ACC112 (cell line): Measurements from ENCODE around the gene PPP1R37.

Source experiments
- H2AFZ ChIP-seq: fragments of 200-600 bp; sonication (generic); one replicate; pipeline ENCODE4 v1.6.0; 2017; ENCODE audit warnings: antibody characterized with exemption, low read length; ENCODE audit not compliant: unreplicated experiment
- H3K27ac ChIP-seq: fragments of 200-600 bp; sonication (generic); 2 replicates; pipeline ENCODE4 v1.5.1; 2014; ENCODE audit warnings: low read depth, mild to moderate bottlenecking, antibody characterized with exemption, low read length, moderate library complexity
- H3K27me3 ChIP-seq: fragments of 200-600 bp; sonication (generic); 2 replicates; pipeline ENCODE4 v1.6.1; 2014; ENCODE audit warnings: mild to moderate bottlenecking, antibody characterized with exemption, low read length, moderate library complexity, mixed read lengths; ENCODE audit not compliant: insufficient read depth
- H3K36me3 ChIP-seq: fragments of 200-600 bp; sonication (generic); 2 replicates; pipeline ENCODE4 v1.6.1; 2016; ENCODE audit warnings: mild to moderate bottlenecking, antibody characterized with exemption, low read length, moderate library complexity, mixed read lengths; ENCODE audit not compliant: insufficient read depth
- H3K4me1 ChIP-seq: fragments of 200-600 bp; sonication (generic); one replicate; pipeline ENCODE4 v1.6.1; 2016; ENCODE audit warnings: low read length, mixed read lengths; ENCODE audit not compliant: insufficient read depth, unreplicated experiment, control insufficient read depth
- H3K4me3 ChIP-seq: fragments of 200-600 bp; sonication (generic); 2 replicates; pipeline ENCODE4 v1.5.1; 2014; ENCODE audit warnings: mild to moderate bottlenecking, low read depth, low read length
- H3K79me2 ChIP-seq: fragments of 200-600 bp; sonication (generic); one replicate; pipeline ENCODE4 v1.6.0; 2016; ENCODE audit warnings: low read length; ENCODE audit not compliant: control insufficient read depth, unreplicated experiment, insufficient read depth

The PPP1R37 gene

GRCh38 chr19:45128806-45129205 lies 35.8 kb downstream of the PPP1R37 start:
- H3K27ac ChIP-seq = no peak overlapping the region
- H3K36me3 ChIP-seq = no peaks in the 10 kb centered on the region
- H3K4me1 ChIP-seq = no peaks in the 10 kb centered on the region
- H3K4me3 ChIP-seq = no peak overlapping the region
- peaks cover 13% of the 10 kb centered on the region for H3K79me2 ChIP-seq
- no peaks in the 10 kb centered on the region for H3K27me3 ChIP-seq
- H2AFZ ChIP-seq = no peak overlapping the region

- H3K79me2 ChIP-seq = peaks cover 13% of the 10 kb centered on the region
- H3K4me3 ChIP-seq = no peak overlapping the region
- no peaks in the 10 kb centered on the region for H3K36me3 ChIP-seq
- H3K4me1 ChIP-seq = no peaks in the 10 kb centered on the region
- H2AFZ ChIP-seq = no peak overlapping the region
- no peaks in the 10 kb centered on the region for H3K27me3 ChIP-seq
- H3K27ac ChIP-seq = no peak overlapping the region
Observed at GRCh38 chr19:45130236-45130635, 37.3 kb downstream of the PPP1R37 start.

DNA sequence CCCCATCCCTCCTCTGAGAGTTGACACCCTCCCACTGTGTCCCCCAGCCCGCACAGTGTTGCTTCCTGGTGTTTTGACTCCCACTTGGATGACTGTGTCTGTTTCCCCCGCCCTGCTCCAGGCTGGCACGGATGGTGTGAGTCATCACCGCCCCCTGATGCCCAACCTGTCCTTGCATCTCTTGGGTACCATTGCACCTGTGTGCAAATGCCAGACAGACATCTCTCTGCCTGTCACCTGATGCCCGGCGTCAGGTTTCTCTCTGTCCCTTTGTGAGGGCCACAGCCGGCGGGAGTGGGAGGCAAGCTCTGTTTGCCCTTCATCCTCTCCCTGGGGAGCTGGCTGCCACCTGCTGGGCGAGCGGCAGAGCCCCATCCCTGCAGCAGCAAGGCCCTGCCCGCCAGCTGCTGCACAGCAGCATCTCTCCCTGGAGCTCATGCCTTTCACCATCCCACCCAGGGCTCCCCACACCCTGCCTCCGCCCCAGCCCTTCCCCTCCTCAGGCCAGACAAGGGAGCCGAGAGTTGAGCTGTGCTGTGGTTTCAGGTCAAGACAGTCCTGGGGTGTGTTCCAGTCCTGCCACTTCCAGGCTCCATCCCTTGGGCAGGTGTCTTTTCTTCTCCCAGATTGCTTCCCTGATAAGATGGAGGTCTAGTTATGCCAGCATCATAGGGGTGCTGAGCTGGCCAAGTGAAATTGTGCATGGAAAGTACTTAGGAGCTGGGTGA lies 38.1 kb downstream of the PPP1R37 start:
- H2AFZ ChIP-seq = no peak overlapping the region
- H3K27me3 ChIP-seq = no peaks in the 10 kb centered on the region
- H3K27ac ChIP-seq = no peak overlapping the region
- no peaks in the 10 kb centered on the region for H3K4me1 ChIP-seq
- peaks cover 10% of the 10 kb centered on the region for H3K79me2 ChIP-seq
- H3K36me3 ChIP-seq = no peaks in the 10 kb centered on the region
- no peak overlapping the region for H3K4me3 ChIP-seq

DNA sequence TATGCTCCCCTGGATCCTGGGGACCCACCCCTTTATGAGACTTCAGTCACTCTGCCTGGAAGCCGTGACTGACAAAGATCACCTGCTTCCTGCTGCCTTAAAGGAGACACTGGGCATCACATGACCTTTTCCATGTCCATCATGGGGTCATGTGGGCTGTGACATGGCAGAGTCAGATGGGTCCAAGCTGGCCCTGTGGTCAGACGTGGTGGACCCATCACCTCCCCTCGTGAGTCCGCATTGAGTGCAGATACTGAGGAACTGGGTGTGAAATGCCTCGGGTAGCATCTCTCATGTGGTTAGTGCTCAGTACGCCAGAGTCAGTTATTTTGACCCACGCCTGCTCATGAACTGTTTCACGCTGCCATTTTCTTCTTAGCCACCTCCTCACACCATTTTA lies 40.7 kb downstream of the PPP1R37 start:
- H2AFZ ChIP-seq = no peak overlapping the region
- H3K27me3 ChIP-seq = no peaks in the 10 kb centered on the region
- H3K36me3 ChIP-seq = no peaks in the 10 kb centered on the region
- H3K4me3 ChIP-seq = no peak overlapping the region
- H3K27ac ChIP-seq = no peak overlapping the region
- H3K79me2 ChIP-seq = no peaks in the 10 kb centered on the region
- H3K4me1 ChIP-seq = no peaks in the 10 kb centered on the region

DNA sequence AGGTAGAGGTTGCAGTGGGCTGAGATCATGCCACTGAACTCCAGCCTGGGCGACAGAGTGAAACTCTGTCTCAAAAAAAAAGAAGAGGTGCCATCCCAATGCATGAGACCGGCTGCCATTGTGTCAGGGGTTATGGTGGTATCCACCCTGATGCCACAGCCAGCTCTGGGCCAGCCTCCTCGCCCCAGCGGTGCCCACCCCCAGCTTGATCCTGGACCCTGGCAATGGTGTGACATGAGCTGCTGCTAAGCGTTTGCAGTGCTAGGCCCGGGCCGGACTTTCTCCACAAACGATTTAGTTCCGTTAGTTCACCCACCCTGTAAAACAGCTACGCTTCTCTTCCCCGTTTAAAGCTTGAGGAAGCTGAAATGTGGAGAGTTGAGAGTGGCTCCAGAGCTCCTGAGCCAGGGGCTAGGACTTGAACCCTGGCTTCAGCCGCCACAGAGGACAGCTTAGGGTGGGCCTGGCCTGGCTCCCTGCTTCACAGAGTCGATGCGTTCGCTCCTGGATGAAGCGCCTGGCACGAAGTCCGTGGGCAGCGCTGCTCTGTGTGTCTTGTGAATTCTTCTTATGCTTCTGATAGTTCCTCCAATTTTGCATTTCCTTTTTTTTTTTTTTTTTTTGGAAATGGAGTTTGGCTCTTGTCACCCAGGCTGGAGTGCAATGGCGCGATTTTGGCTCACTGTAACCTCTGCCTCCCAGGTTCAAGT lies 42.4 kb downstream of the PPP1R37 start:
- Histone ChIP-seq H3K27ac (no peak overlapping the region), H3K79me2 (no peaks in the 10 kb centered on the region), H3K4me3 (no peak overlapping the region)

DNA sequence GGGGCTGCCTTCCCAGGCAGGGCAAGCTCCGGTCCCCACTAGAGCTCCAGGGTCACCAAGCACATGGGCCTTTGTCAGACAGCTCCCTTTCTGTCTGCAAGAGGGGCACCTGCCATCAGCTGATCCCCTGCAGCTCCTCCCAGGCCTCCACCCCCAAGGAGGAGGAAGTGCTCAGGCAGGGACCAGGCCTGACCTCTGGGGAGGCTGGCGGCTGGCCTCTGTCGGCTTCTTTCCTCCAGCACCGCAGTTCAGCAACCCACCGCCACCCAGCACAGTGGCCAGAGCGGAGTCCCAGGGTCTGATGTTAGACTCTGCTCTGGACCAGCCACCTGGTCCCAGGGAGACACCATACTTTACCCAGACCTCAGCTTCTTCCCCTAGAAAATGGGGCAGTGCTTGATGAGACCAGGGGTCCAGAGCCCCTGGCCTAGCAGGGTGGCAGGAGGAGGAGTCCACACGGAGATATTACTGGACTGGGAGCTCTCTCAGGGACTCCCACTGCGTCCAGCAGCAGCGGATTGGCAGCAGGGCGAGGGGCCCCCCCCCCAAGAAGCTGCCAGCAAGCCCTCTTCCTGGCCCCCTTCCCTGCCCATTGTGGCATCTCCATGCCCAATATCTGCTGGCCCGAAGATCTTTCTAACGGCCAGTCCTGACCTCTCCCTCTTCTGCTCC lies 43.7 kb downstream of the PPP1R37 start:
- Histone ChIP-seq H3K27ac (no peak overlapping the region), H3K79me2 (no peaks in the 10 kb centered on the region), H3K27me3 (no peaks in the 10 kb centered on the region), H3K4me3 (no peak overlapping the region), H3K4me1 (no peaks in the 10 kb centered on the region), H2AFZ (no peak overlapping the region), H3K36me3 (no peaks in the 10 kb centered on the region)

More for the DNA sequence above, 42.4 kb downstream of the PPP1R37 start:
- Histone ChIP-seq H3K4me1 (no peaks in the 10 kb centered on the region), H2AFZ (no peak overlapping the region), H3K27me3 (no peaks in the 10 kb centered on the region), H3K36me3 (no peaks in the 10 kb centered on the region)

- H2AFZ ChIP-seq = no peak overlapping the region
- H3K4me1 ChIP-seq = no peaks in the 10 kb centered on the region
- no peaks in the 10 kb centered on the region for H3K79me2 ChIP-seq
- H3K36me3 ChIP-seq = no peaks in the 10 kb centered on the region
- no peaks in the 10 kb centered on the region for H3K27me3 ChIP-seq
- H3K4me3 ChIP-seq = no peak overlapping the region
- no peak overlapping the region for H3K27ac ChIP-seq
Observed at GRCh38 chr19:45137179-45137761, 44.3 kb downstream of the PPP1R37 start.

DNA sequence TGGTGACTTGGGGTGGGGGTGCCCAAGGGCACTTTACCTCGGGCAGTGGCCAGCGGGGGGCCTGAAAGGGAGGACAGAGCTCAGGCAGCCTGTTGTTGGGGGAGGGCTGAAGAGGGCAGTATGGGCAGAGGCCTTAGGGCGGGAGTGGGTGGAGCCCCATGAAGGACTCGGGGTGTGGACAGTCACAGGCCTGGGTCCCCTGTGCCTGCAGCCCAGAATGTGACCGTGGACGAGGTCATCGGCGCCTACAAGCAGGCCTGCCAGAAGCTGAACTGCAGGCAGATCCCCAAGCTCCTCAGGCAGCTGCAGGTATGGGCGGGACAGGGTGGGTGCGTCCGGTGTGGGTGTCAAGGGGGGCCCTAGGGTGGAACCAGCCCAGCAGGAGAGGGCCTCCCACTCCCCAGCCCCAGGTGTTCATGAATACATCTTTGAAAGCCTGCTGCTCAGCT lies 45.3 kb downstream of the PPP1R37 start:
- no peak overlapping the region for H2AFZ ChIP-seq

DNA sequence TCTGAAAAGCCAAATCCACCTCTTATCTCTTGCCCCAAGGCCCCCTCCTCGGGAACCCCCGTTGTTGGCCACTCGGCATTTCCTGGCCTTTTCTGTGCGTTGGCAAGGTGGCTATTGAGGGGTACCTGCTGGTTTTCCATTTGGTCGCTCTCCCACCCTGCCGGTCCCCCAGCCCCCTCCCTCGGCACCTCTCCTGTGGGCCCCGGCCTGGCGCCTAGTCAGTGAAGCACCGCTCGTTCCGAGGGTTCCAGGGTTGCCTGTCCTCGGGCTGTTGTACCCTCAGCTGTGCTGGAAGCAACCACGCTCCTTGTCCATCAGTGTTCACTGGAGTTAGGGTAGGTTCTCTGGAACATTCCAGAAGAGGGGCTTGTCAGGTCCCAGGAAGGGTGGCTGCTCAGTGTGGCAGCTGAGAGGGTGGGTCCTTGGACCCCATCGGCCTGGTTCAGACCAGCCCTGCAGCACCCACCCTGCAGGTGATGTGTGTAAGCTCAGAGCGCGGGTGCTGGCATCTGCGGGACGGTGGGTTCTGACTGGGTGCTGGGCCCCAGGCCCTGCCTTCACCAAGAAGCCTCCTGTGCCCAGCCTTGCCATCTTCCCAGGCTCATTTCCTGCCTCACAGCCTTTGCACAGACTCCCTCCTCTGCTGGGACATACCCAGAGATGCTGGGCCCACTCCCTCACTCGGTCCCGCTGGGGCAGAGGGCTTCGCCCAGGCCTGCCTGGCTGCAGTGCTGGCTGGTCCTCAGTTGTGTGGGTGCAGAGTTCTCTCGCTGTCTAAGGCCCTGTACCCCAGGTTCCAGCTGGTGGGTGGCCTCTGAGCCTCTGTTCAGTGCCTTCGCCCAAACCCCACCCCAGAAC lies 46.5 kb downstream of the PPP1R37 start:
- Histone ChIP-seq H3K27me3 (no peaks in the 10 kb centered on the region), H3K4me1 (no peaks in the 10 kb centered on the region), H3K36me3 (no peaks in the 10 kb centered on the region), H3K27ac (no peak overlapping the region), H3K4me3 (no peak overlapping the region), H2AFZ (no peak overlapping the region), H3K79me2 (no peaks in the 10 kb centered on the region)

More for the DNA sequence above, 45.3 kb downstream of the PPP1R37 start:
- no peak overlapping the region for H3K27ac ChIP-seq
- no peak overlapping the region for H3K4me3 ChIP-seq
- no peaks in the 10 kb centered on the region for H3K79me2 ChIP-seq
- no peaks in the 10 kb centered on the region for H3K36me3 ChIP-seq
- no peaks in the 10 kb centered on the region for H3K4me1 ChIP-seq
- H3K27me3 ChIP-seq = no peaks in the 10 kb centered on the region

- H3K27ac ChIP-seq = no peak overlapping the region
- H3K79me2 ChIP-seq = no peaks in the 10 kb centered on the region
- no peaks in the 10 kb centered on the region for H3K4me1 ChIP-seq
- H2AFZ ChIP-seq = no peak overlapping the region
- H3K4me3 ChIP-seq = no peak overlapping the region
- no peaks in the 10 kb centered on the region for H3K27me3 ChIP-seq
- H3K36me3 ChIP-seq = no peaks in the 10 kb centered on the region
Observed at GRCh38 chr19:45140144-45140503, 47.1 kb downstream of the PPP1R37 start.
